ENCODE measurements around the gene NSMF. TPM values are rescaled to one million over a fixed set of nuclear protein-coding genes. Genes with fewer than 3 reads are reported as not detected.
A peak's percentile ranks its signal among the peaks of the same experiment; 100 is the strongest.
"Not testable (repeated sequence)": the region's sequence is repeated elsewhere in the genome, so short reads cannot be mapped to it uniquely, and the experiment has no call there.

NSMF gene
- total RNA-seq, 1 experiment from 2014 or later, result 31.6 TPM

- Mint-ChIP-seq H3K4me1 (ENCODE audit: low read depth, unreplicated experiment) (peaks cover 5% of the 10 kb centered on the region), H3K36me3 (ENCODE audit: insufficient read depth, unreplicated experiment) (peaks cover 17% of the 10 kb centered on the region), H3K27ac (ENCODE audit: unreplicated experiment) (no peak overlapping the region), H3K9me3 (ENCODE audit: low read depth, unreplicated experiment) (no peaks in the 10 kb centered on the region), H3K27me3 (ENCODE audit: unreplicated experiment) (no peaks in the 10 kb centered on the region), H3K4me3 (ENCODE audit: low read depth, unreplicated experiment) (peak overlapping the region; percentile 49)
- CTCF ChIA-PET, result no interaction called here
- intact Hi-C loops (cut with micrococcal nuclease; ENCODE audit: unreplicated experiment), result loop anchor here (10.0 kb wide), 1 partner anchor 116 kb away; no protein-coding TSS in a partner anchor
- no TSS peak for BruUV-seq (replicated peaks)
- TF ChIP-seq CTCF (IDR thresholded peaks at IDR 0.05; ENCODE audit: unreplicated experiment), result no peak
- no peak for DNase-seq
Measured at GRCh38 chr9:137410891-137411249, 48.3 kb downstream of the NSMF start.

- DNase-seq; H3K27me3 Mint-ChIP-seq (ENCODE audit: unreplicated experiment); H3K4me1 Mint-ChIP-seq (ENCODE audit: low read depth, unreplicated experiment); H3K4me3 Mint-ChIP-seq (ENCODE audit: low read depth, unreplicated experiment); BruUV-seq (replicated peaks); H3K9me3 Mint-ChIP-seq (ENCODE audit: low read depth, unreplicated experiment); H3K27ac Mint-ChIP-seq (ENCODE audit: unreplicated experiment); CTCF ChIA-PET: not testable (repeated sequence)
- intact Hi-C loops (cut with micrococcal nuclease; ENCODE audit: unreplicated experiment), result loop anchor here (10.0 kb wide), 1 partner anchor 116 kb away; no protein-coding TSS in a partner anchor
- H3K36me3 Mint-ChIP-seq (ENCODE audit: insufficient read depth, unreplicated experiment), result peaks cover 22% of the 10 kb centered on the region
Measured at GRCh38 chr9:137410236-137410890, 48.8 kb downstream of the NSMF start.

GRCh38 chr9:137409515-137409914 lies 49.6 kb downstream of the NSMF start:
- TF ChIP-seq CTCF (IDR thresholded peaks at IDR 0.05; ENCODE audit: unreplicated experiment), result no peak
- intact Hi-C loops (cut with micrococcal nuclease; ENCODE audit: unreplicated experiment), result no loop called here
- H3K4me1 Mint-ChIP-seq (ENCODE audit: low read depth, unreplicated experiment), result peaks cover 8% of the 10 kb centered on the region
- H3K27me3 Mint-ChIP-seq (ENCODE audit: unreplicated experiment), result no peaks in the 10 kb centered on the region
- no TSS peak for BruUV-seq (replicated peaks)
- H3K4me3 Mint-ChIP-seq (ENCODE audit: low read depth, unreplicated experiment), result no peak overlapping the region
- no peak overlapping the region for H3K27ac Mint-ChIP-seq (ENCODE audit: unreplicated experiment)
- peaks cover 22% of the 10 kb centered on the region for H3K36me3 Mint-ChIP-seq (ENCODE audit: insufficient read depth, unreplicated experiment)
- no peaks in the 10 kb centered on the region for H3K9me3 Mint-ChIP-seq (ENCODE audit: low read depth, unreplicated experiment)
- CTCF ChIA-PET, result interaction anchor here (0.6 to 0.7 kb wide), 3 partner anchors 32 to 282 kb away, joined by 3 to 9 read pairs (median 8); partner anchors contain the start of gene TOR4A
- DNase-seq, result no peak

- no peak for TF ChIP-seq CTCF (IDR thresholded peaks at IDR 0.05; ENCODE audit: unreplicated experiment)
- Mint-ChIP-seq H3K9me3 (ENCODE audit: low read depth, unreplicated experiment) (no peaks in the 10 kb centered on the region), H3K36me3 (ENCODE audit: insufficient read depth, unreplicated experiment) (peaks cover 22% of the 10 kb centered on the region), H3K27ac (ENCODE audit: unreplicated experiment) (no peak overlapping the region), H3K4me1 (ENCODE audit: low read depth, unreplicated experiment) (peaks cover 8% of the 10 kb centered on the region), H3K27me3 (ENCODE audit: unreplicated experiment) (no peaks in the 10 kb centered on the region), H3K4me3 (ENCODE audit: low read depth, unreplicated experiment) (no peak overlapping the region)
- CTCF ChIA-PET, result interaction anchor here (0.6 to 0.7 kb wide), 4 partner anchors 14 to 281 kb away, joined by 3 to 9 read pairs (median 6); partner anchors contain the start of genes EXD3, NOXA1 and TOR4A
- no TSS peak for BruUV-seq (replicated peaks)
- intact Hi-C loops (cut with micrococcal nuclease; ENCODE audit: unreplicated experiment), result no loop called here
- DNase-seq, result no peak
Measured at GRCh38 chr9:137408651-137409405, 50.3 kb downstream of the NSMF start.
